ENCODE data around the gene DIP2C. TPM values are rescaled to one million over a fixed set of nuclear protein-coding genes. Genes with fewer than 3 reads are reported as not detected.

DIP2C gene
- total RNA-seq, 1 experiment from 2014 or later = 11.0 TPM

- DNase-seq = no peak
- H3K36me3 Mint-ChIP-seq (ENCODE audit: insufficient read depth, unreplicated experiment) = no peaks in the 10 kb centered on the region
- no peaks in the 10 kb centered on the region for H3K27me3 Mint-ChIP-seq (ENCODE audit: unreplicated experiment)
- no peak for TF ChIP-seq CTCF (IDR thresholded peaks at IDR 0.05; ENCODE audit: unreplicated experiment)
- no peak overlapping the region for H3K27ac Mint-ChIP-seq (ENCODE audit: unreplicated experiment)
- H3K4me1 Mint-ChIP-seq (ENCODE audit: low read depth, unreplicated experiment) = peaks cover 9% of the 10 kb centered on the region
- CTCF ChIA-PET = no interaction called here
- no TSS peak for BruUV-seq (replicated peaks)
- peaks cover 5% of the 10 kb centered on the region for H3K9me3 Mint-ChIP-seq (ENCODE audit: low read depth, unreplicated experiment)
- H3K4me3 Mint-ChIP-seq (ENCODE audit: low read depth, unreplicated experiment) = no peak overlapping the region
- intact Hi-C loops (cut with micrococcal nuclease; ENCODE audit: unreplicated experiment) = no loop called here
Measured at GRCh38 chr10:375815-376505, 313.5 kb downstream of the DIP2C start.

- no peaks in the 10 kb centered on the region for H3K36me3 Mint-ChIP-seq (ENCODE audit: insufficient read depth, unreplicated experiment)
- no peaks in the 10 kb centered on the region for H3K27me3 Mint-ChIP-seq (ENCODE audit: unreplicated experiment)
- no peak overlapping the region for H3K4me3 Mint-ChIP-seq (ENCODE audit: low read depth, unreplicated experiment)
- CTCF ChIA-PET = no interaction called here
- no peak overlapping the region for H3K27ac Mint-ChIP-seq (ENCODE audit: unreplicated experiment)
- no peak for TF ChIP-seq CTCF (IDR thresholded peaks at IDR 0.05; ENCODE audit: unreplicated experiment)
- peaks cover 9% of the 10 kb centered on the region for H3K4me1 Mint-ChIP-seq (ENCODE audit: low read depth, unreplicated experiment)
- no TSS peak for BruUV-seq (replicated peaks)
- intact Hi-C loops (cut with micrococcal nuclease; ENCODE audit: unreplicated experiment) = no loop called here
- H3K9me3 Mint-ChIP-seq (ENCODE audit: low read depth, unreplicated experiment) = peaks cover 5% of the 10 kb centered on the region
- DNase-seq = no peak
Measured at GRCh38 chr10:374354-374753, 315.1 kb downstream of the DIP2C start.

- Mint-ChIP-seq H3K4me1 (ENCODE audit: low read depth, unreplicated experiment) (peaks cover 9% of the 10 kb centered on the region), H3K4me3 (ENCODE audit: low read depth, unreplicated experiment) (no peak overlapping the region), H3K27me3 (ENCODE audit: unreplicated experiment) (no peaks in the 10 kb centered on the region), H3K9me3 (ENCODE audit: low read depth, unreplicated experiment) (peaks cover 5% of the 10 kb centered on the region), H3K36me3 (ENCODE audit: insufficient read depth, unreplicated experiment) (no peaks in the 10 kb centered on the region), H3K27ac (ENCODE audit: unreplicated experiment) (no peak overlapping the region)
- CTCF ChIA-PET = no interaction called here
- no peak for TF ChIP-seq CTCF (IDR thresholded peaks at IDR 0.05; ENCODE audit: unreplicated experiment)
- no peak for DNase-seq
- intact Hi-C loops (cut with micrococcal nuclease; ENCODE audit: unreplicated experiment) = no loop called here
- BruUV-seq (replicated peaks) = no TSS peak
Measured at GRCh38 chr10:373526-374309, 315.8 kb downstream of the DIP2C start.

- no peak for TF ChIP-seq CTCF (IDR thresholded peaks at IDR 0.05; ENCODE audit: unreplicated experiment)
- Mint-ChIP-seq H3K4me3 (ENCODE audit: low read depth, unreplicated experiment) (no peak overlapping the region), H3K27me3 (ENCODE audit: unreplicated experiment) (no peaks in the 10 kb centered on the region), H3K36me3 (ENCODE audit: insufficient read depth, unreplicated experiment) (no peaks in the 10 kb centered on the region), H3K9me3 (ENCODE audit: low read depth, unreplicated experiment) (peaks cover 2% of the 10 kb centered on the region), H3K4me1 (ENCODE audit: low read depth, unreplicated experiment) (peaks cover 9% of the 10 kb centered on the region), H3K27ac (ENCODE audit: unreplicated experiment) (no peak overlapping the region)
- no TSS peak for BruUV-seq (replicated peaks)
- CTCF ChIA-PET = no interaction called here
- no peak for DNase-seq
- intact Hi-C loops (cut with micrococcal nuclease; ENCODE audit: unreplicated experiment) = no loop called here
Measured at GRCh38 chr10:373015-373414, 316.5 kb downstream of the DIP2C start.

All from Calu3 (cell line).